ENCODE measurements around the gene EPHA6.

The EPHA6 gene

GRCh38 chr3:97070302-97070701 lies 255.9 kb downstream of the EPHA6 start:
- Histone ChIP-seq H3K79me2 (ENCODE audit: control insufficient read depth, insufficient read depth, low read length) (no peaks in the 10 kb centered on the region), H3K56ac (ENCODE audit: low read length) (no peak overlapping the region), H3K4me1 (ENCODE audit: control insufficient read depth, low read depth, low read length) (no peaks in the 10 kb centered on the region), H3K4me3 (ENCODE audit: low read length) (no peak overlapping the region), H3K79me1 (ENCODE audit: low read length) (no peaks in the 10 kb centered on the region), H4K5ac (ENCODE audit: low read length) (no peak overlapping the region), H3K9ac (ENCODE audit: low read length) (no peak overlapping the region), H3K27me3 (ENCODE audit: insufficient read depth, low read length, poor library complexity) (no peaks in the 10 kb centered on the region), H3K27ac (ENCODE audit: low read depth, low read length) (no peak overlapping the region), H3K4me2 (ENCODE audit: low read length) (no peak overlapping the region), H3K36me3 (ENCODE audit: control insufficient read depth, insufficient read depth, low read length) (no peaks in the 10 kb centered on the region), H3K4ac (ENCODE audit: low read depth, low read length) (no peak overlapping the region), H2BK5ac (ENCODE audit: low read length) (no peak overlapping the region), H2BK15ac (replicated peaks; ENCODE audit: low read depth) (no peak overlapping the region), H3K23ac (ENCODE audit: low read length) (no peak overlapping the region), H4K8ac (ENCODE audit: low read depth, low read length) (no peak overlapping the region), H3K18ac (ENCODE audit: low read length) (no peak overlapping the region), H2BK120ac (ENCODE audit: low read depth, low read length) (no peak overlapping the region), H2AK5ac (ENCODE audit: low read length) (no peak overlapping the region)
- DNase-seq = no peak

- Histone ChIP-seq H3K79me1 (ENCODE audit: low read length) (no peaks in the 10 kb centered on the region), H3K4me3 (ENCODE audit: low read length) (no peak overlapping the region), H3K4ac (ENCODE audit: low read depth, low read length) (no peak overlapping the region), H3K36me3 (ENCODE audit: control insufficient read depth, insufficient read depth, low read length) (no peaks in the 10 kb centered on the region), H2BK120ac (ENCODE audit: low read depth, low read length) (no peak overlapping the region), H3K4me1 (ENCODE audit: control insufficient read depth, low read depth, low read length) (no peaks in the 10 kb centered on the region), H3K23ac (ENCODE audit: low read length) (no peak overlapping the region), H4K5ac (ENCODE audit: low read length) (no peak overlapping the region), H3K27ac (ENCODE audit: low read depth, low read length) (no peak overlapping the region), H3K9ac (ENCODE audit: low read length) (no peak overlapping the region), H3K27me3 (ENCODE audit: insufficient read depth, low read length, poor library complexity) (no peaks in the 10 kb centered on the region), H2BK5ac (ENCODE audit: low read length) (no peak overlapping the region), H3K56ac (ENCODE audit: low read length) (no peak overlapping the region), H2AK5ac (ENCODE audit: low read length) (no peak overlapping the region), H3K79me2 (ENCODE audit: control insufficient read depth, insufficient read depth, low read length) (no peaks in the 10 kb centered on the region), H3K4me2 (ENCODE audit: low read length) (no peak overlapping the region), H4K8ac (ENCODE audit: low read depth, low read length) (no peak overlapping the region), H2BK15ac (replicated peaks; ENCODE audit: low read depth) (no peak overlapping the region), H3K18ac (ENCODE audit: low read length) (no peak overlapping the region)
- no peak for DNase-seq
- WGBS (ENCODE audit: extremely low coverage, insufficient coverage, low lambda C conversion rate) = no CpG with 5 or more reads among the region's 2 CpGs
These were observed 260.2 kb downstream of the EPHA6 start for GRCh38 chr3:97074546-97074945.

- Histone ChIP-seq H2AK5ac (ENCODE audit: low read length) (no peak overlapping the region), H3K79me2 (ENCODE audit: control insufficient read depth, insufficient read depth, low read length) (no peaks in the 10 kb centered on the region), H3K4me1 (ENCODE audit: control insufficient read depth, low read depth, low read length) (no peaks in the 10 kb centered on the region), H3K4me3 (ENCODE audit: low read length) (no peak overlapping the region), H3K4ac (ENCODE audit: low read depth, low read length) (no peak overlapping the region), H4K8ac (ENCODE audit: low read depth, low read length) (no peak overlapping the region), H2BK5ac (ENCODE audit: low read length) (no peak overlapping the region), H3K4me2 (ENCODE audit: low read length) (no peak overlapping the region), H3K36me3 (ENCODE audit: control insufficient read depth, insufficient read depth, low read length) (no peaks in the 10 kb centered on the region), H2BK120ac (ENCODE audit: low read depth, low read length) (no peak overlapping the region), H3K23ac (ENCODE audit: low read length) (no peak overlapping the region), H3K9ac (ENCODE audit: low read length) (no peak overlapping the region), H3K27ac (ENCODE audit: low read depth, low read length) (no peak overlapping the region), H2BK15ac (replicated peaks; ENCODE audit: low read depth) (no peak overlapping the region), H3K56ac (ENCODE audit: low read length) (no peak overlapping the region), H3K18ac (ENCODE audit: low read length) (no peak overlapping the region), H3K79me1 (ENCODE audit: low read length) (no peaks in the 10 kb centered on the region), H4K5ac (ENCODE audit: low read length) (no peak overlapping the region), H3K27me3 (ENCODE audit: insufficient read depth, low read length, poor library complexity) (no peaks in the 10 kb centered on the region)
- no CpG with 5 or more reads among the region's 2 CpGs for WGBS (ENCODE audit: extremely low coverage, insufficient coverage, low lambda C conversion rate)
- no peak for DNase-seq
These were observed 262.3 kb downstream of the EPHA6 start for GRCh38 chr3:97076673-97077072.

- no peak overlapping the region for H3K23ac ChIP-seq (ENCODE audit: low read length)
- no peak overlapping the region for H3K4me2 ChIP-seq (ENCODE audit: low read length)
- no peak overlapping the region for H2BK5ac ChIP-seq (ENCODE audit: low read length)
- H2AK5ac ChIP-seq (ENCODE audit: low read length) = no peak overlapping the region
- H3K4ac ChIP-seq (ENCODE audit: low read depth, low read length) = no peak overlapping the region
- no peak overlapping the region for H4K8ac ChIP-seq (ENCODE audit: low read depth, low read length)
- no peaks in the 10 kb centered on the region for H3K79me1 ChIP-seq (ENCODE audit: low read length)
- no peaks in the 10 kb centered on the region for H3K79me2 ChIP-seq (ENCODE audit: control insufficient read depth, insufficient read depth, low read length)
- H3K27ac ChIP-seq (ENCODE audit: low read depth, low read length) = no peak overlapping the region
- H2BK120ac ChIP-seq (ENCODE audit: low read depth, low read length) = no peak overlapping the region
- H3K4me3 ChIP-seq (ENCODE audit: low read length) = no peak overlapping the region
- no peak overlapping the region for H2BK15ac ChIP-seq (replicated peaks; ENCODE audit: low read depth)
- no peaks in the 10 kb centered on the region for H3K4me1 ChIP-seq (ENCODE audit: control insufficient read depth, low read depth, low read length)
- H3K27me3 ChIP-seq (ENCODE audit: insufficient read depth, low read length, poor library complexity) = no peaks in the 10 kb centered on the region
- H3K18ac ChIP-seq (ENCODE audit: low read length) = no peak overlapping the region
- no peak for DNase-seq
- no CpG with 5 or more reads among the region's 2 CpGs for WGBS (ENCODE audit: extremely low coverage, insufficient coverage, low lambda C conversion rate)
- H3K56ac ChIP-seq (ENCODE audit: low read length) = no peak overlapping the region
- no peak overlapping the region for H3K9ac ChIP-seq (ENCODE audit: low read length)
- no peak overlapping the region for H4K5ac ChIP-seq (ENCODE audit: low read length)
- H3K36me3 ChIP-seq (ENCODE audit: control insufficient read depth, insufficient read depth, low read length) = no peaks in the 10 kb centered on the region
These were observed 275.2 kb downstream of the EPHA6 start for GRCh38 chr3:97089621-97090020.

GRCh38 chr3:97102641-97103040 lies 288.2 kb downstream of the EPHA6 start:
- no peak overlapping the region for H3K23ac ChIP-seq (ENCODE audit: low read length)
- no peaks in the 10 kb centered on the region for H3K79me1 ChIP-seq (ENCODE audit: low read length)
- H3K4me3 ChIP-seq (ENCODE audit: low read length) = no peak overlapping the region
- no peak for DNase-seq
- no peak overlapping the region for H2AK5ac ChIP-seq (ENCODE audit: low read length)
- no peak overlapping the region for H3K27ac ChIP-seq (ENCODE audit: low read depth, low read length)
- H3K18ac ChIP-seq (ENCODE audit: low read length) = no peak overlapping the region
- no peak overlapping the region for H4K8ac ChIP-seq (ENCODE audit: low read depth, low read length)
- H3K27me3 ChIP-seq (ENCODE audit: insufficient read depth, low read length, poor library complexity) = no peaks in the 10 kb centered on the region
- no peak overlapping the region for H4K5ac ChIP-seq (ENCODE audit: low read length)
- H2BK120ac ChIP-seq (ENCODE audit: low read depth, low read length) = no peak overlapping the region
- H3K4me1 ChIP-seq (ENCODE audit: control insufficient read depth, low read depth, low read length) = no peaks in the 10 kb centered on the region
- no peak overlapping the region for H3K56ac ChIP-seq (ENCODE audit: low read length)
- no peak overlapping the region for H3K4ac ChIP-seq (ENCODE audit: low read depth, low read length)
- H3K4me2 ChIP-seq (ENCODE audit: low read length) = no peak overlapping the region
- H2BK5ac ChIP-seq (ENCODE audit: low read length) = no peak overlapping the region
- no peak overlapping the region for H3K9ac ChIP-seq (ENCODE audit: low read length)
- H3K36me3 ChIP-seq (ENCODE audit: control insufficient read depth, insufficient read depth, low read length) = no peaks in the 10 kb centered on the region
- H3K79me2 ChIP-seq (ENCODE audit: control insufficient read depth, insufficient read depth, low read length) = no peaks in the 10 kb centered on the region
- H2BK15ac ChIP-seq (replicated peaks; ENCODE audit: low read depth) = no peak overlapping the region

- Histone ChIP-seq H3K36me3 (ENCODE audit: control insufficient read depth, insufficient read depth, low read length) (no peaks in the 10 kb centered on the region), H3K9ac (ENCODE audit: low read length) (no peak overlapping the region), H3K27me3 (ENCODE audit: insufficient read depth, low read length, poor library complexity) (no peaks in the 10 kb centered on the region), H4K5ac (ENCODE audit: low read length) (no peak overlapping the region), H3K27ac (ENCODE audit: low read depth, low read length) (no peak overlapping the region), H3K4ac (ENCODE audit: low read depth, low read length) (no peak overlapping the region), H3K4me3 (ENCODE audit: low read length) (no peak overlapping the region), H3K56ac (ENCODE audit: low read length) (no peak overlapping the region), H3K79me2 (ENCODE audit: control insufficient read depth, insufficient read depth, low read length) (no peaks in the 10 kb centered on the region), H3K18ac (ENCODE audit: low read length) (no peak overlapping the region), H3K79me1 (ENCODE audit: low read length) (no peaks in the 10 kb centered on the region), H2BK15ac (replicated peaks; ENCODE audit: low read depth) (no peak overlapping the region), H2AK5ac (ENCODE audit: low read length) (no peak overlapping the region), H4K8ac (ENCODE audit: low read depth, low read length) (no peak overlapping the region), H3K4me2 (ENCODE audit: low read length) (no peak overlapping the region), H3K4me1 (ENCODE audit: control insufficient read depth, low read depth, low read length) (no peaks in the 10 kb centered on the region), H2BK5ac (ENCODE audit: low read length) (no peak overlapping the region), H2BK120ac (ENCODE audit: low read depth, low read length) (no peak overlapping the region), H3K23ac (ENCODE audit: low read length) (no peak overlapping the region)
- WGBS (ENCODE audit: extremely low coverage, insufficient coverage, low lambda C conversion rate) = no CpG with 5 or more reads among the region's 4 CpGs
- DNase-seq = no peak
These were observed 291.7 kb downstream of the EPHA6 start for GRCh38 chr3:97105989-97106651.
